ENCODE results near the gene MYCBPAP. TPM values are rescaled to one million over a fixed set of nuclear protein-coding genes. Genes with fewer than 3 reads are reported as not detected.

Gene MYCBPAP
- total and polyA plus RNA-seq, 4 donors: 0.73 to 6.4 (median 2.8) TPM

- H3K4me1 ChIP-seq (ENCODE audit: control insufficient read depth in 5 of 5, insufficient read depth in 5 of 5, low read length in 5 of 5): peaks cover 0 to 32% (median 7%) of the 10 kb centered on the region in 5 donors
- TF ChIP-seq CTCF (IDR thresholded peaks at IDR 0.05; ENCODE audit: control extremely low read depth, extremely low read depth): no peak
- H3K27me3 ChIP-seq (ENCODE audit: control insufficient read depth in 3 of 3, insufficient read depth in 3 of 3, low read length in 2 of 3): peaks cover 0 to 4% (median 4%) of the 10 kb centered on the region in 3 donors
- ATAC-seq (ENCODE audit: insufficient read depth, low FRiP score) (no peak), DNase-seq (no peak)
- H3K9ac ChIP-seq (ENCODE audit: insufficient read depth in 1 of 2, low read length in 2 of 2): no peak overlapping the region
- H3K4me3 ChIP-seq: no peak overlapping the region
- peaks cover 0 to 1% (median 0%) of the 10 kb centered on the region in 4 donors for H3K9me3 ChIP-seq (ENCODE audit: control insufficient read depth in 4 of 4, insufficient read depth in 3 of 4, low read length in 3 of 4)
- 90 to 93% methylated on average over 7 of the region's 7 CpGs for WGBS, 2 donors
- no peak overlapping the region for H3K27ac ChIP-seq (ENCODE audit: low read depth in 1 of 2, low read length in 1 of 2)
- no peaks in the 10 kb centered on the region for H3K36me3 ChIP-seq (ENCODE audit: control insufficient read depth in 4 of 4, insufficient read depth in 4 of 4, low read length in 4 of 4)
Measured at GRCh38 chr17:50535407-50535806, 27.2 kb downstream of the MYCBPAP start.

GRCh38 chr17:50536683-50537646 lies 28.7 kb downstream of the MYCBPAP start:
- Histone ChIP-seq H3K9me3 (ENCODE audit: control insufficient read depth in 4 of 4, insufficient read depth in 3 of 4, low read length in 3 of 4) (peaks cover 0 to 1% (median 0%) of the 10 kb centered on the region in 4 donors), H3K4me3 (no peak overlapping the region), H3K36me3 (ENCODE audit: control insufficient read depth in 4 of 4, insufficient read depth in 4 of 4, low read length in 4 of 4) (no peaks in the 10 kb centered on the region), H3K27me3 (ENCODE audit: control insufficient read depth in 3 of 3, insufficient read depth in 3 of 3, low read length in 2 of 3) (peaks cover 0 to 4% (median 4%) of the 10 kb centered on the region in 3 donors), H3K9ac (ENCODE audit: insufficient read depth in 1 of 2, low read length in 2 of 2) (no peak overlapping the region), H3K27ac (ENCODE audit: low read depth in 1 of 2, low read length in 1 of 2) (no peak overlapping the region), H3K4me1 (ENCODE audit: control insufficient read depth in 5 of 5, insufficient read depth in 5 of 5, low read length in 5 of 5) (peaks cover 0 to 33% (median 10%) of the 10 kb centered on the region in 5 donors)
- no peak for ATAC-seq (ENCODE audit: insufficient read depth, low FRiP score)
- DNase-seq: no peak
- WGBS, 2 donors: 94 to 96% methylated on average over 45 of the region's 45 CpGs
- no peak for TF ChIP-seq CTCF (IDR thresholded peaks at IDR 0.05; ENCODE audit: control extremely low read depth, extremely low read depth)

GRCh38 chr17:50537721-50538548 lies 29.7 kb downstream of the MYCBPAP start:
- peaks cover 0 to 32% (median 10%) of the 10 kb centered on the region in 5 donors for H3K4me1 ChIP-seq (ENCODE audit: control insufficient read depth in 5 of 5, insufficient read depth in 5 of 5, low read length in 5 of 5)
- H3K36me3 ChIP-seq (ENCODE audit: control insufficient read depth in 4 of 4, insufficient read depth in 4 of 4, low read length in 4 of 4): no peaks in the 10 kb centered on the region
- no peak overlapping the region for H3K27ac ChIP-seq (ENCODE audit: low read depth in 1 of 2, low read length in 1 of 2)
- no peak for TF ChIP-seq CTCF (IDR thresholded peaks at IDR 0.05; ENCODE audit: control extremely low read depth, extremely low read depth)
- no peak for ATAC-seq (ENCODE audit: insufficient read depth, low FRiP score)
- WGBS, 2 donors: 85 to 86% methylated on average over 20 of the region's 20 CpGs
- H3K27me3 ChIP-seq (ENCODE audit: control insufficient read depth in 3 of 3, insufficient read depth in 3 of 3, low read length in 2 of 3): peaks cover 0 to 4% (median 4%) of the 10 kb centered on the region in 3 donors
- peaks cover 0 to 1% (median 0%) of the 10 kb centered on the region in 4 donors for H3K9me3 ChIP-seq (ENCODE audit: control insufficient read depth in 4 of 4, insufficient read depth in 3 of 4, low read length in 3 of 4)
- H3K4me3 ChIP-seq: no peak overlapping the region
- H3K9ac ChIP-seq (ENCODE audit: insufficient read depth in 1 of 2, low read length in 2 of 2): no peak overlapping the region
- DNase-seq: no peak
